Measurements from ENCODE around the gene ST14. TPM values are rescaled to one million over a fixed set of nuclear protein-coding genes. Genes with fewer than 3 reads are reported as not detected.

Gene ST14
- total RNA-seq, 4 donors from 2014 or later = 104 to 469 (median 424) TPM

GRCh38 chr11:130208241-130209127 is 48.9 kb downstream of the ST14 start:
- Histone ChIP-seq H3K4me1 (peaks cover 0 to 9% (median 0%) of the 10 kb centered on the region in 4 donors), H3K36me3 (peaks cover 0 to 47% (median 0%) of the 10 kb centered on the region in 3 donors), H3K4me3 (no peak overlapping the region), H3K27ac (no peak overlapping the region), H3K27me3 (no peaks in the 10 kb centered on the region), H3K9me3 (no peaks in the 10 kb centered on the region)
- TF ChIP-seq, protein P1, sequence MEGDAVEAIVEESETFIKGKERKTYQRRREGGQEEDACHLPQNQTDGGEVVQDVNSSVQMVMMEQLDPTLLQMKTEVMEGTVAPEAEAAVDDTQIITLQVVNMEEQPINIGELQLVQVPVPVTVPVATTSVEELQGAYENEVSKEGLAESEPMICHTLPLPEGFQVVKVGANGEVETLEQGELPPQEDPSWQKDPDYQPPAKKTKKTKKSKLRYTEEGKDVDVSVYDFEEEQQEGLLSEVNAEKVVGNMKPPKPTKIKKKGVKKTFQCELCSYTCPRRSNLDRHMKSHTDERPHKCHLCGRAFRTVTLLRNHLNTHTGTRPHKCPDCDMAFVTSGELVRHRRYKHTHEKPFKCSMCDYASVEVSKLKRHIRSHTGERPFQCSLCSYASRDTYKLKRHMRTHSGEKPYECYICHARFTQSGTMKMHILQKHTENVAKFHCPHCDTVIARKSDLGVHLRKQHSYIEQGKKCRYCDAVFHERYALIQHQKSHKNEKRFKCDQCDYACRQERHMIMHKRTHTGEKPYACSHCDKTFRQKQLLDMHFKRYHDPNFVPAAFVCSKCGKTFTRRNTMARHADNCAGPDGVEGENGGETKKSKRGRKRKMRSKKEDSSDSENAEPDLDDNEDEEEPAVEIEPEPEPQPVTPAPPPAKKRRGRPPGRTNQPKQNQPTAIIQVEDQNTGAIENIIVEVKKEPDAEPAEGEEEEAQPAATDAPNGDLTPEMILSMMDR (IDR thresholded peaks at IDR 0.05) = no peak
- no peak for TF ChIP-seq POLR2A (IDR thresholded peaks at IDR 0.05)
- peak in 1 of 3 donors; percentile 45 for DNase-seq

GRCh38 chr11:130209128-130209932 is 49.7 kb downstream of the ST14 start:
- Histone ChIP-seq H3K27ac (no peak overlapping the region), H3K27me3 (no peaks in the 10 kb centered on the region), H3K4me3 (no peak overlapping the region), H3K9me3 (no peaks in the 10 kb centered on the region), H3K36me3 (peaks cover 0 to 43% (median 0%) of the 10 kb centered on the region in 3 donors), H3K4me1 (peaks cover 0 to 9% (median 0%) of the 10 kb centered on the region in 4 donors)
- no peak for TF ChIP-seq POLR2A (IDR thresholded peaks at IDR 0.05)
- TF ChIP-seq, protein P1 (IDR thresholded peaks at IDR 0.05) = no peak
- peak; percentile 8 to 44 (median 42) for DNase-seq

DNA sequence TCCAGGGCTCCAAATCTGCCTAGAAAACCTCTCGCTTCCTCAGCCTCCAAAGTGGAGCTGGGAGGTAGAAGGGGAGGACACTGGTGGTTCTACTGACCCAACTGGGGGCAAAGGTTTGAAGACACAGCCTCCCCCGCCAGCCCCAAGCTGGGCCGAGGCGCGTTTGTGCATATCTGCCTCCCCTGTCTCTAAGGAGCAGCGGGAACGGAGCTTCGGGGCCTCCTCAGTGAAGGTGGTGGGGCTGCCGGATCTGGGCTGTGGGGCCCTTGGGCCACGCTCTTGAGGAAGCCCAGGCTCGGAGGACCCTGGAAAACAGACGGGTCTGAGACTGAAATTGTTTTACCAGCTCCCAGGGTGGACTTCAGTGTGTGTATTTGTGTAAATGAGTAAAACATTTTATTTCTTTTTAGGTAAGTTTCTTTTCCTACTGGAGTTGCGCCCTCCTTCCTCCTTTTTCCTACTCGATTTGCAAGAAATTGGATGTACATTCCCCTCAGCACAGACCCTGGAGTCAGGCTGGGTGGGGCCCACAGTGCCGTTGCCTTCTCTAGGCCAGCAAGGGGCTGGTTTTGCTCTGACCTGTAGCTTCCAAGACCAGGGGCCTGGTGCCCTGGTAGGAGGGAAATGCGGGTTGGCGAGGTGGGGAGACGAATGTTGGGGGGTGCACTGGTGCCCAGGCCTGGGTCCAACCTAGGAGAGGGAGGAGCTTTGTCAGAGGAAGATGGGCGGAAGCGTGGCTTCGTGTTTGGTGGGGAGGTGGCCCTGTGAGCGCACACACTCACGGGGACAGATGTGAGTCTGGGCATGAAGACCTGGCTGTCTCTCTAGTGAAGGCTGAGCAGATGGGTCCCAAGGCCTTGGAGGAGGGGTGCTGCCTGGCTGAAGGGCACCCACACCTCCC is 50.6 kb downstream of the ST14 start:
- no peak overlapping the region for H3K27ac ChIP-seq
- DNase-seq = peak; percentile 13 to 43 (median 43)
- H3K27me3 ChIP-seq = no peaks in the 10 kb centered on the region
- H3K4me3 ChIP-seq = no peak overlapping the region
- TF ChIP-seq POLR2A (IDR thresholded peaks at IDR 0.05) = no peak
- TF ChIP-seq, protein P1 (IDR thresholded peaks at IDR 0.05) = no peak
- peaks cover 0 to 35% (median 0%) of the 10 kb centered on the region in 3 donors for H3K36me3 ChIP-seq
- no peaks in the 10 kb centered on the region for H3K9me3 ChIP-seq
- peaks cover 0 to 9% (median 0%) of the 10 kb centered on the region in 4 donors for H3K4me1 ChIP-seq

- Histone ChIP-seq H3K4me1 (peaks cover 0 to 9% (median 0%) of the 10 kb centered on the region in 4 donors), H3K4me3 (no peak overlapping the region), H3K27me3 (no peaks in the 10 kb centered on the region), H3K36me3 (peaks cover 0 to 35% (median 0%) of the 10 kb centered on the region in 3 donors), H3K9me3 (no peaks in the 10 kb centered on the region), H3K27ac (no peak overlapping the region)
- TF ChIP-seq, protein P1 (IDR thresholded peaks at IDR 0.05) = no peak
- TF ChIP-seq POLR2A (IDR thresholded peaks at IDR 0.05) = no peak
- peak; percentile 10 to 18 (median 16) for DNase-seq
Observed at GRCh38 chr11:130211144-130211543, 51.6 kb downstream of the ST14 start.

Measured in Peyer's patch (tissue), 4 donors.